ENCODE data around the gene TAOK1. TPM values are rescaled to one million over a fixed set of nuclear protein-coding genes. Genes with fewer than 3 reads are reported as not detected.

TAOK1 gene
- total RNA-seq, 1 experiment from 2014 or later, result 56.3 TPM

DNA sequence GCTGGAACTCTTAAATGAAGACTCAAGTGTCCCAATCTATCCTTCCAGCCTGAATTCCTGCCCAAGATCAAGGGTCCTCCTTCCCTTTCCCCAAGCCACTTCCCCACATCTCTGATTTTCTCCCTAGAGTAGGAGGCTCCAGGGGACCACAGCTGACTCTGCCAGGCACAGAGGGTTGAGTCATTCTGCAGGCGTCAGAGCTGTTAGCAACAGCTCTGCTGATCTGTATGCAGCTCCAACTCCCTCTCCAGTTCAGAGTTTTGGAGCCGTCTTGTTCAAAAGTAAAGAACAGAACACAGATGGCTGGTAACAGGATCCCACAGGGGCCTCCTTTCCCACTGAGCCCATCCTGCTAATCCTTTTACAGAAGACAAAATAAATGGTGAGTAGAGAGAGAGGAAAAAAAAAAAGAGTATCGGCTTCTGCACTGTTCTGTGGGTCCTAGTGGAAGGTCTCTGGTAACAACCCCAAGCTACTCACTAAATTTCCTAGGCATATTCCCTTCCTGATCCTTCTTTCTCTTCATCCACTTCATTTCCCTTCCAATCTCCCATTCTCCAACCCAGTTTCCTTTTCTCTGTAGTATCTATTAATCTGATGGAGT is 13.4 kb upstream of the TAOK1 start:
- no peaks in the 10 kb centered on the region for H3K79me2 ChIP-seq (ENCODE audit: insufficient read depth, low read length)
- no peak overlapping the region for H3K4me3 ChIP-seq (replicated peaks in 1 of 2; ENCODE audit: low read depth in 1 of 2, low read length in 2 of 2)
- no TSS peak for BruUV-seq (replicated peaks)
- H3K9me3 ChIP-seq (ENCODE audit: control insufficient read depth in 1 of 2, insufficient read depth in 1 of 2, low read depth in 1 of 2, low read length in 2 of 2), result no peaks in the 10 kb centered on the region
- POLR2A ChIA-PET, result no interaction called here
- H3K9me2 ChIP-seq (ENCODE audit: insufficient read depth), result no peaks in the 10 kb centered on the region
- no peaks in the 10 kb centered on the region for H4K20me1 ChIP-seq (ENCODE audit: insufficient read depth)
- DNase-seq (ENCODE audit: low read depth, low spot score) (no peak), ATAC-seq (no peak; the same call in 1 of the 2 replicates)
- peak overlapping the region; percentile 17; the same call in 1 of the 2 replicates for H3K4me2 ChIP-seq (ENCODE audit: low read length)
- no peaks in the 10 kb centered on the region for H3K36me3 ChIP-seq (ENCODE audit: control insufficient read depth in 1 of 2, insufficient read depth in 2 of 2, low read length in 2 of 2)
- CTCF ChIA-PET, result no interaction called here
- RAD21 ChIA-PET (ENCODE audit: low non-redundant PET in 1 of 2, low total read pairs in 2 of 2, uncharacterized antibody in 2 of 2, unreplicated experiment in 2 of 2), result no interaction called here
- no peaks in the 10 kb centered on the region for H3K27me3 ChIP-seq (ENCODE audit: insufficient read depth, low read length)
- H3K9ac ChIP-seq (ENCODE audit: low read length), result no peak overlapping the region
- no peak for TF ChIP-seq POLR2AphosphoS5 (IDR thresholded peaks at IDR 0.05; ENCODE audit: low read depth, low read length)
- no peak for TF ChIP-seq EZH2 (IDR thresholded peaks at IDR 0.05)
- TF ChIP-seq ZNF274 (IDR thresholded peaks at IDR 0.05; ENCODE audit: low read depth, low read length), result no peak
- TF ChIP-seq, protein P1, sequence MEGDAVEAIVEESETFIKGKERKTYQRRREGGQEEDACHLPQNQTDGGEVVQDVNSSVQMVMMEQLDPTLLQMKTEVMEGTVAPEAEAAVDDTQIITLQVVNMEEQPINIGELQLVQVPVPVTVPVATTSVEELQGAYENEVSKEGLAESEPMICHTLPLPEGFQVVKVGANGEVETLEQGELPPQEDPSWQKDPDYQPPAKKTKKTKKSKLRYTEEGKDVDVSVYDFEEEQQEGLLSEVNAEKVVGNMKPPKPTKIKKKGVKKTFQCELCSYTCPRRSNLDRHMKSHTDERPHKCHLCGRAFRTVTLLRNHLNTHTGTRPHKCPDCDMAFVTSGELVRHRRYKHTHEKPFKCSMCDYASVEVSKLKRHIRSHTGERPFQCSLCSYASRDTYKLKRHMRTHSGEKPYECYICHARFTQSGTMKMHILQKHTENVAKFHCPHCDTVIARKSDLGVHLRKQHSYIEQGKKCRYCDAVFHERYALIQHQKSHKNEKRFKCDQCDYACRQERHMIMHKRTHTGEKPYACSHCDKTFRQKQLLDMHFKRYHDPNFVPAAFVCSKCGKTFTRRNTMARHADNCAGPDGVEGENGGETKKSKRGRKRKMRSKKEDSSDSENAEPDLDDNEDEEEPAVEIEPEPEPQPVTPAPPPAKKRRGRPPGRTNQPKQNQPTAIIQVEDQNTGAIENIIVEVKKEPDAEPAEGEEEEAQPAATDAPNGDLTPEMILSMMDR (IDR thresholded peaks at IDR 0.05 in 2 of 3, conservative IDR thresholded peaks at IDR 0.05 in 1 of 3; ENCODE audit: borderline replicate concordance in 1 of 3, insufficient read depth in 1 of 3, low read depth in 2 of 3, low read length in 2 of 3), result no peak
- no peak for TF ChIP-seq JUND (IDR thresholded peaks at IDR 0.05)
- TF ChIP-seq ZBTB33 (IDR thresholded peaks at IDR 0.05; ENCODE audit: extremely low read depth, insufficient replicate concordance, low read length), result no peak
- intact Hi-C loops (cut with micrococcal nuclease), result loop anchor here (10.0 kb wide), 1 partner anchor 232 kb away; no protein-coding TSS in a partner anchor
- no peak overlapping the region for H2AFZ ChIP-seq (ENCODE audit: low read depth, low read length, poor library complexity, severe bottlenecking)
- no peak overlapping the region for H3K27ac ChIP-seq (ENCODE audit: low read depth, low read length)
- peaks cover 0 to 17% of the 10 kb centered on the region in 2 experiments; a peak in 2 of 4 replicates for H3K4me1 ChIP-seq (ENCODE audit: control insufficient read depth in 1 of 2, insufficient read depth in 2 of 2, low read length in 2 of 2)

Measured in HCT116 (cell line).